ENCODE measurements around the gene UGGT2. TPM values are rescaled to one million over a fixed set of nuclear protein-coding genes. Genes with fewer than 3 reads are reported as not detected.

The UGGT2 gene
- total and polyA plus RNA-seq, 2 experiments from 2014 or later: 46.1 to 54.8 TPM

GRCh38 chr13:95880331-95880730 lies 172.9 kb downstream of the UGGT2 start:
- no peak overlapping the region for H3K4me3 ChIP-seq
- no peaks in the 10 kb centered on the region for H3K27me3 ChIP-seq (replicated peaks; ENCODE audit: insufficient read depth)
- 91 to 100% methylated on average over 1 of the region's 1 CpG for WGBS, 2 experiments (ENCODE audit: low coverage in 1 of 2, low lambda C conversion rate in 2 of 2, missing lambda C conversion rate in 2 of 2)
- in situ Hi-C loops (cut with MboI): no loop called here
- H3K4me2 ChIP-seq (ENCODE audit: unreplicated experiment): no peak overlapping the region
- H3K4me1 ChIP-seq (ENCODE audit: insufficient read depth): no peaks in the 10 kb centered on the region
- peaks cover 19% of the 10 kb centered on the region for H3K36me3 ChIP-seq (ENCODE audit: low read depth)
- no peak overlapping the region for H3K9ac ChIP-seq
- H3K9me3 ChIP-seq (ENCODE audit: low read depth): no peaks in the 10 kb centered on the region
- TF ChIP-seq EZH2 (IDR thresholded peaks at IDR 0.05; ENCODE audit: insufficient read depth, poor library complexity, severe bottlenecking): no peak
- H3K9me2 ChIP-seq (ENCODE audit: insufficient read depth): no peaks in the 10 kb centered on the region
- no peaks in the 10 kb centered on the region for H3K79me2 ChIP-seq (ENCODE audit: insufficient read depth)
- no peaks in the 10 kb centered on the region for H3F3A ChIP-seq (ENCODE audit: insufficient read depth)
- H2AFZ ChIP-seq: no peak overlapping the region
- no peaks in the 10 kb centered on the region for H4K20me1 ChIP-seq (ENCODE audit: insufficient read depth)
- H3K27ac ChIP-seq: no peak overlapping the region
- DNase-seq: no peak

- H3K9me2 ChIP-seq (ENCODE audit: insufficient read depth): no peaks in the 10 kb centered on the region
- no peaks in the 10 kb centered on the region for H3K4me1 ChIP-seq (ENCODE audit: insufficient read depth)
- H3F3A ChIP-seq (ENCODE audit: insufficient read depth): no peaks in the 10 kb centered on the region
- in situ Hi-C loops (cut with MboI): no loop called here
- no peaks in the 10 kb centered on the region for H3K79me2 ChIP-seq (ENCODE audit: insufficient read depth)
- H3K27ac ChIP-seq: no peak overlapping the region
- H3K4me2 ChIP-seq (ENCODE audit: unreplicated experiment): no peak overlapping the region
- no peaks in the 10 kb centered on the region for H4K20me1 ChIP-seq (ENCODE audit: insufficient read depth)
- 90 to 93% methylated on average over 2 of the region's 2 CpGs for WGBS, 2 experiments (ENCODE audit: low coverage in 1 of 2, low lambda C conversion rate in 2 of 2, missing lambda C conversion rate in 2 of 2)
- no peak for DNase-seq
- no peak overlapping the region for H3K9ac ChIP-seq
- peaks cover 23% of the 10 kb centered on the region for H3K36me3 ChIP-seq (ENCODE audit: low read depth)
- no peaks in the 10 kb centered on the region for H3K27me3 ChIP-seq (replicated peaks; ENCODE audit: insufficient read depth)
- H3K9me3 ChIP-seq (ENCODE audit: low read depth): no peaks in the 10 kb centered on the region
- TF ChIP-seq EZH2 (IDR thresholded peaks at IDR 0.05; ENCODE audit: insufficient read depth, poor library complexity, severe bottlenecking) (no peak), EZH2phosphoT487 (IDR thresholded peaks at IDR 0.05; ENCODE audit: insufficient read depth, low read depth) (no peak)
- H3K4me3 ChIP-seq: no peak overlapping the region
- no peak overlapping the region for H2AFZ ChIP-seq
Measured at GRCh38 chr13:95874286-95874685, 178.9 kb downstream of the UGGT2 start.

GRCh38 chr13:95870421-95870820 lies 182.8 kb downstream of the UGGT2 start:
- no peak overlapping the region for H3K4me2 ChIP-seq (ENCODE audit: unreplicated experiment)
- H3K36me3 ChIP-seq (ENCODE audit: low read depth): 0 out of 2 replicates have a peak, but pooled peaks cover 3% of the 10 kb centered on the region
- no peaks in the 10 kb centered on the region for H3K79me2 ChIP-seq (ENCODE audit: insufficient read depth)
- no peak for DNase-seq
- no peaks in the 10 kb centered on the region for H3K27me3 ChIP-seq (replicated peaks; ENCODE audit: insufficient read depth)
- WGBS, 2 experiments (ENCODE audit: low coverage in 1 of 2, low lambda C conversion rate in 2 of 2, missing lambda C conversion rate in 2 of 2): 99 to 100% methylated on average over 4 of the region's 4 CpGs
- H3K27ac ChIP-seq: no peak overlapping the region
- no peak for TF ChIP-seq EZH2 (IDR thresholded peaks at IDR 0.05; ENCODE audit: insufficient read depth, poor library complexity, severe bottlenecking)
- TF ChIP-seq EZH2phosphoT487 (IDR thresholded peaks at IDR 0.05; ENCODE audit: insufficient read depth, low read depth): no peak
- no peaks in the 10 kb centered on the region for H3K9me3 ChIP-seq (ENCODE audit: low read depth)
- H3K4me1 ChIP-seq (ENCODE audit: insufficient read depth): no peaks in the 10 kb centered on the region
- H3K9me2 ChIP-seq (ENCODE audit: insufficient read depth): no peaks in the 10 kb centered on the region
- no peak overlapping the region for H3K9ac ChIP-seq
- no peak overlapping the region for H3K4me3 ChIP-seq
- no peak overlapping the region for H2AFZ ChIP-seq
- H3F3A ChIP-seq (ENCODE audit: insufficient read depth): no peaks in the 10 kb centered on the region
- in situ Hi-C loops (cut with MboI): no loop called here
- H4K20me1 ChIP-seq (ENCODE audit: insufficient read depth): no peaks in the 10 kb centered on the region

- no peaks in the 10 kb centered on the region for H3K9me2 ChIP-seq (ENCODE audit: insufficient read depth)
- H3K27ac ChIP-seq: no peak overlapping the region
- H3K9me3 ChIP-seq (ENCODE audit: low read depth): no peaks in the 10 kb centered on the region
- no peaks in the 10 kb centered on the region for H3K4me1 ChIP-seq (ENCODE audit: insufficient read depth)
- H3F3A ChIP-seq (ENCODE audit: insufficient read depth): no peaks in the 10 kb centered on the region
- H3K36me3 ChIP-seq (ENCODE audit: low read depth): 0 out of 2 replicates have a peak, but pooled peaks cover 3% of the 10 kb centered on the region
- H3K79me2 ChIP-seq (ENCODE audit: insufficient read depth): no peaks in the 10 kb centered on the region
- no peaks in the 10 kb centered on the region for H4K20me1 ChIP-seq (ENCODE audit: insufficient read depth)
- no peak for DNase-seq
- no peak overlapping the region for H2AFZ ChIP-seq
- H3K27me3 ChIP-seq (replicated peaks; ENCODE audit: insufficient read depth): no peaks in the 10 kb centered on the region
- H3K4me2 ChIP-seq (ENCODE audit: unreplicated experiment): no peak overlapping the region
- no peak overlapping the region for H3K4me3 ChIP-seq
- in situ Hi-C loops (cut with MboI): no loop called here
- TF ChIP-seq EZH2phosphoT487 (IDR thresholded peaks at IDR 0.05; ENCODE audit: insufficient read depth, low read depth): no peak
- TF ChIP-seq EZH2 (IDR thresholded peaks at IDR 0.05; ENCODE audit: insufficient read depth, poor library complexity, severe bottlenecking): no peak
- 96 to 99% methylated on average over 5 of the region's 5 CpGs for WGBS, 2 experiments (ENCODE audit: low coverage in 1 of 2, low lambda C conversion rate in 2 of 2, missing lambda C conversion rate in 2 of 2)
- H3K9ac ChIP-seq: no peak overlapping the region
Measured at GRCh38 chr13:95865080-95865615, 188.1 kb downstream of the UGGT2 start.

- H3K27me3 ChIP-seq (replicated peaks; ENCODE audit: insufficient read depth): no peaks in the 10 kb centered on the region
- no peak overlapping the region for H3K9ac ChIP-seq
- H3K4me3 ChIP-seq: no peak overlapping the region
- no peaks in the 10 kb centered on the region for H3F3A ChIP-seq (ENCODE audit: insufficient read depth)
- no peaks in the 10 kb centered on the region for H3K79me2 ChIP-seq (ENCODE audit: insufficient read depth)
- no peak overlapping the region for H3K4me2 ChIP-seq (ENCODE audit: unreplicated experiment)
- no peaks in the 10 kb centered on the region for H3K4me1 ChIP-seq (ENCODE audit: insufficient read depth)
- no peak for DNase-seq
- H2AFZ ChIP-seq: no peak overlapping the region
- TF ChIP-seq EZH2 (IDR thresholded peaks at IDR 0.05; ENCODE audit: insufficient read depth, poor library complexity, severe bottlenecking): no peak
- TF ChIP-seq EZH2phosphoT487 (IDR thresholded peaks at IDR 0.05; ENCODE audit: insufficient read depth, low read depth): no peak
- H4K20me1 ChIP-seq (ENCODE audit: insufficient read depth): no peaks in the 10 kb centered on the region
- in situ Hi-C loops (cut with MboI): no loop called here
- no peaks in the 10 kb centered on the region for H3K9me2 ChIP-seq (ENCODE audit: insufficient read depth)
- no peaks in the 10 kb centered on the region for H3K9me3 ChIP-seq (ENCODE audit: low read depth)
- H3K27ac ChIP-seq: no peak overlapping the region
- no peaks in the 10 kb centered on the region; the same call in 1 of the 2 replicates for H3K36me3 ChIP-seq (ENCODE audit: low read depth)
Measured at GRCh38 chr13:95862408-95862807, 190.8 kb downstream of the UGGT2 start.

Measured in GM23248 (cell line).